Measurements from ENCODE around the gene CHRND.
A peak's percentile ranks its signal among the peaks of the same experiment; 100 is the strongest.

CHRND gene

GRCh38 chr2:232545511-232546375, 19.8 kb downstream of the CHRND start:
- Histone ChIP-seq H3K79me2 (ENCODE audit: insufficient read depth, low read length) (peaks cover 49% of the 10 kb centered on the region), H3K27me3 (ENCODE audit: insufficient read depth, low read length, poor library complexity) (no peaks in the 10 kb centered on the region), H3K9ac (ENCODE audit: low read depth, low read length) (no peak overlapping the region), H3K27ac (ENCODE audit: low read length) (no peak overlapping the region), H3K4me3 (ENCODE audit: low read depth in 1 of 2, low read length in 2 of 2) (no peak overlapping the region), H4K20me1 (ENCODE audit: insufficient read depth, low read length) (peaks cover 36% of the 10 kb centered on the region), H3K4me2 (ENCODE audit: insufficient read depth, low read length) (no peak overlapping the region), H3K4me1 (ENCODE audit: insufficient read depth, low read length) (peaks cover 27% of the 10 kb centered on the region), H3K9me3 (ENCODE audit: insufficient read depth, low read length, severe bottlenecking) (no peaks in the 10 kb centered on the region), H3K36me3 (ENCODE audit: insufficient read depth, low read length) (peaks cover 29% of the 10 kb centered on the region), H2AFZ (ENCODE audit: low read depth, low read length) (no peak overlapping the region)
- TF ChIP-seq EZH2 (IDR thresholded peaks at IDR 0.05; ENCODE audit: borderline replicate concordance, low read depth, low read length, severe bottlenecking) (no peak), CTCF (IDR thresholded peaks at IDR 0.05; ENCODE audit: borderline replicate concordance, extremely low read depth, low read length, poor library complexity, severe bottlenecking) (no peak)
- ATAC-seq (ENCODE audit: insufficient read depth, low read depth): no peak
- no peak for DNase-seq

GRCh38 chr2:232547991-232548390, 22.0 kb downstream of the CHRND start:
- no peak overlapping the region for H3K9ac ChIP-seq (ENCODE audit: low read depth, low read length)
- H3K27me3 ChIP-seq (ENCODE audit: insufficient read depth, low read length, poor library complexity): no peaks in the 10 kb centered on the region
- no peak overlapping the region for H2AFZ ChIP-seq (ENCODE audit: low read depth, low read length)
- H3K9me3 ChIP-seq (ENCODE audit: insufficient read depth, low read length, severe bottlenecking): no peaks in the 10 kb centered on the region
- TF ChIP-seq CTCF (IDR thresholded peaks at IDR 0.05; ENCODE audit: borderline replicate concordance, extremely low read depth, low read length, poor library complexity, severe bottlenecking) (no peak), EZH2 (IDR thresholded peaks at IDR 0.05; ENCODE audit: borderline replicate concordance, low read depth, low read length, severe bottlenecking) (no peak)
- H3K4me3 ChIP-seq (ENCODE audit: low read depth in 1 of 2, low read length in 2 of 2): no peak overlapping the region
- H3K4me1 ChIP-seq (ENCODE audit: insufficient read depth, low read length): peaks cover 44% of the 10 kb centered on the region
- no peak for ATAC-seq (ENCODE audit: insufficient read depth, low read depth)
- no peak for DNase-seq
- peaks cover 38% of the 10 kb centered on the region for H4K20me1 ChIP-seq (ENCODE audit: insufficient read depth, low read length)
- H3K79me2 ChIP-seq (ENCODE audit: insufficient read depth, low read length): peaks cover 71% of the 10 kb centered on the region
- no peak overlapping the region for H3K27ac ChIP-seq (ENCODE audit: low read length)
- H3K4me2 ChIP-seq (ENCODE audit: insufficient read depth, low read length): peak overlapping the region; percentile 30; the same call in 1 of the 2 replicates
- H3K36me3 ChIP-seq (ENCODE audit: insufficient read depth, low read length): peaks cover 38% of the 10 kb centered on the region

- Histone ChIP-seq H3K79me2 (ENCODE audit: insufficient read depth, low read length) (peaks cover 89% of the 10 kb centered on the region), H3K4me1 (ENCODE audit: insufficient read depth, low read length) (peaks cover 53% of the 10 kb centered on the region), H3K4me3 (ENCODE audit: low read depth in 1 of 2, low read length in 2 of 2) (peak overlapping the region; percentile 77 to 94), H3K27me3 (ENCODE audit: insufficient read depth, low read length, poor library complexity) (no peaks in the 10 kb centered on the region), H2AFZ (ENCODE audit: low read depth, low read length) (peak overlapping the region; percentile 99), H3K27ac (ENCODE audit: low read length) (peak overlapping the region; percentile 96), H3K9me3 (ENCODE audit: insufficient read depth, low read length, severe bottlenecking) (no peaks in the 10 kb centered on the region), H3K9ac (ENCODE audit: low read depth, low read length) (peak overlapping the region; percentile 98), H3K36me3 (ENCODE audit: insufficient read depth, low read length) (peaks cover 36% of the 10 kb centered on the region), H3K4me2 (ENCODE audit: insufficient read depth, low read length) (peak overlapping the region; percentile 94), H4K20me1 (ENCODE audit: insufficient read depth, low read length) (peaks cover 35% of the 10 kb centered on the region)
- ATAC-seq (ENCODE audit: insufficient read depth, low read depth): peak; percentile 10
- TF ChIP-seq EZH2 (IDR thresholded peaks at IDR 0.05; ENCODE audit: borderline replicate concordance, low read depth, low read length, severe bottlenecking) (no peak), CTCF (IDR thresholded peaks at IDR 0.05; ENCODE audit: borderline replicate concordance, extremely low read depth, low read length, poor library complexity, severe bottlenecking) (no peak)
- DNase-seq: no peak
These were observed 23.8 kb downstream of the CHRND start for GRCh38 chr2:232549655-232550353.
